IPS DF 6.9 (cell line): ENCODE data around the gene TBC1D16.
A peak's percentile ranks its signal among the peaks of the same experiment; 100 is the strongest.

Source experiments
- DNase-seq: peaks from one replicate; pipeline ENCODE4 v3.0.0-alpha.2; 2013; ENCODE audit warnings: low read depth, low spot score
- H3K27ac ChIP-seq: one replicate; pipeline ENCODE4 v1.5.1; 2013; ENCODE audit warnings: low read length, control low read depth
- H3K27me3 ChIP-seq: 2 replicates; pipeline ENCODE4 v1.6.1; 2013; ENCODE audit warnings: mild to moderate bottlenecking, low read length; ENCODE audit not compliant: control insufficient read depth, insufficient read depth
- H3K36me3 ChIP-seq: 2 replicates; pipeline ENCODE4 v1.6.1; 2013; ENCODE audit warnings: low read length; ENCODE audit not compliant: control insufficient read depth, insufficient read depth
- H3K4me1 ChIP-seq: 2 replicates; pipeline ENCODE4 v1.6.1; 2013; ENCODE audit warnings: low read length; ENCODE audit not compliant: control insufficient read depth, insufficient read depth
- H3K4me3 ChIP-seq: 2 replicates; pipeline ENCODE4 v1.5.1; 2013; ENCODE audit warnings: mild to moderate bottlenecking, low read length
- H3K9me3 ChIP-seq: 2 replicates; pipeline ENCODE4 v1.6.1; 2013; ENCODE audit warnings: low read length, inconsistent platforms; ENCODE audit not compliant: control insufficient read depth, insufficient read depth
- WGBS: extraction: QIAGEN DNeasy Blood & Tissue Kit; methylation state at CpG from one replicate; pipeline ENCODE4 v1.1.7; 2013; ENCODE audit warnings: mixed read lengths, missing lambda C conversion rate; ENCODE audit not compliant: insufficient read length, insufficient coverage; 5-methylcytosine and 5-hydroxymethylcytosine counted together

Gene TBC1D16

DNA sequence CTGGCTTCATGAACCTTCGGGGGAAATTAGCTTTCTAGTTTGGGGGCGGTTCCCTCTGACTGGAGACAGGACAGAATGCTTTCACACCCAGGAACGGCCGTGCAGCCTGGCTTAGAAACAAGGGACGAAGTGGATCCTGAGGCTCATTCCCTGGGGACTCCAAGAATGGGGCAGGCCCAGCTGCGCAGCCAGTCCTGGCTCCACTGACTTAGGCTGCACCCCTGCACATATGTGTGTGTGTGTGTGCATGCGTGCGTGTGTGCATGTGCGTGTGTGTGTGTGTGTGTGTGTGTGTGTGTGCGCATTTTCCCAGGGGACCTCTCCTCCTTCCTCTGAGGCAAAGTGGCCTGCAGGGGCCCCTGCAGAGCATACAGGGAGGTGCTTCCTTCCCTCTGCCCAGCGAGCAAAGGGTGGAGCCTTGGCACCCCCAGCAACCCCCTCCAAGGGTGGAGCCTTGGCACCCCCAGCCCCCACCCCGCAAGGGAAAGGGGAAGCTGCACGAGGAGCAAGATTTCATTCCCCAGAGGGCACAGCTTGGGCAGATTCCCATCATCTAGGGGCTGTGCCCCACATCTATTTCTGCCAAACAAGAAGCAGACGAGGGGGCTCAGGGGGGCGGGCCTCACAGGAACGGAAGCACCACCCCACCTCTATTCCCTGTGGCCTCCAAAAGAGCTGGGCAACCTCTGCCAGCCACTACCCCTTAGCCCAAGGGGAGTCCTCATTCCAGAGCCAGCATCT lies 98.9 kb downstream of the TBC1D16 start:
- Histone ChIP-seq H3K4me1 (peaks cover 7% of the 10 kb centered on the region), H3K27me3 (no peaks in the 10 kb centered on the region), H3K27ac (no peak overlapping the region), H3K36me3 (peaks cover 4% of the 10 kb centered on the region), H3K9me3 (no peaks in the 10 kb centered on the region), H3K4me3 (no peak overlapping the region)
- no peak for DNase-seq
- WGBS, result no CpG with 5 or more reads among the region's 16 CpGs

DNA sequence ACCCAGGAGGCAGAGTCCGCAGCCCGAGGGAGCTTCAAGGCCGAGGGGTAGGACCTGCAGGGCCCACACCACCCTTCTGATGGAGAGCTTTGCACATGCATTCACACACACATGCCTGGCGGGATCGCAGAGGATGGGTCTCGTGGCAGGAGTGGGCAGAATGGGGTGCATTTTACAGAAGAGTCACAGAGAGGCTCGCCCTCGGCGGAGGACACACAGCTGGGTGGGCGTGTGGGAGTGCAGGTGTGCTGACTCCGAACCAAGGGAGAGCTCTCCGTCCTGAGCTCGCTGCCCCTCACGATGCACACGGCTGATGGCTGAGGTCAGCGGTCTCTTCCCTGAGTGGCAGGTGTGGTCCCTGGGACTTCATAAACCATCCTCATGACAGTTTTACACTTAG lies 99.6 kb downstream of the TBC1D16 start:
- no peak for DNase-seq
- Histone ChIP-seq H3K4me3 (no peak overlapping the region), H3K27ac (no peak overlapping the region), H3K9me3 (no peaks in the 10 kb centered on the region), H3K27me3 (no peaks in the 10 kb centered on the region), H3K4me1 (peaks cover 13% of the 10 kb centered on the region), H3K36me3 (peaks cover 4% of the 10 kb centered on the region; the same call in 1 of the 2 replicates)
- WGBS, result no CpG with 5 or more reads among the region's 16 CpGs

DNA sequence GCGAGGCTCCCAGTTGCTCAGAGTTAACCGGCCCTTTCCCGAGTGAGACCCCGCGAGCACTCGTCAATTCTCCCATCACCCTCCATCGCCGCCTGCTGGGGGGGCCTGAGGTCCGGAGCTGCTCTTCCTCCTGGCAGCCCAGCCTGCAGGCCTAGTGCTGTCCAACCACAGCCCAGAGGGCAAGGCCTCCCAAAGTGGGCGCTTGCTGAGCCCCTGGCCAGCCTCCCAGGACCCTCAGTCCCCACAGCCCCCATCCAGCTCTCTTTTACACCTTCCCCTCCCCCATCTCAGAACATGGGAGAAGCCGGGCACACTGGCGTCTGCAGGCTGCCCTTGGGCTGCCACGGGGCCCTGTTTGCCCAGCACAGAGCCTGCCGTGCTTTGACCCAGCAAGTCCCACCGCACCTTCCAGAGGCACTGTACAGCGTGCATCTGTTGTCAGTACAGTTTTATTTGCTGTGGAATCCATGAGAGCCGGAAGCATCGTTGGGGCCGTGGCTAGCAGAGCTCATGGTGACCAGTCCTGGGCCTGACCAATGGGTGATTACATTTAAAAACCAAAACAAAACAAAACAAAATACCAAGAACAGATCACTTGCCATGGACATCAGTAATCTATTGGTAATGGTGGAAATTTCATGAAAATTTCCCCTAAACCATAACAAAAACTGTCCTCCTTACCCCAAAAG lies 100.3 kb downstream of the TBC1D16 start:
- Histone ChIP-seq H3K9me3 (no peaks in the 10 kb centered on the region), H3K27ac (no peak overlapping the region), H3K36me3 (no peaks in the 10 kb centered on the region), H3K27me3 (no peaks in the 10 kb centered on the region), H3K4me1 (peaks cover 15% of the 10 kb centered on the region), H3K4me3 (no peak overlapping the region)
- no peak for DNase-seq
- WGBS, result no CpG with 5 or more reads among the region's 19 CpGs

DNA sequence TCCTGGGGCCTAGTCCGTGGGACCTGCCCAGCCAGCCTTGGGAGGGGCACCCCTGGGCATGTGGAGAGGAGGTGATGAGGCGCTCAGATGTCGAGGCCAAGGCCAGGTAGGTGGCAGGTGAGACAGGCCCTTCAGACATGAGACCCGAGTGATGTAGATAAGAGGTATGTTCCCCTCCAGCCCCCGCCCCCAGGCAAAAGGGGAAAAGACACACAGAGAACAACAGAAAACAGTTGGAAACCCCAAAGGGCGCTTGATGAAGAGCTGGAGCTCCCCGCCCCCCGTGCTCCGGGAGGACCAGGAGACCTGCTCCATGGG lies 101.1 kb downstream of the TBC1D16 start:
- Histone ChIP-seq H3K4me1 (peaks cover 15% of the 10 kb centered on the region), H3K27ac (no peak overlapping the region)
- no CpG with 5 or more reads among the region's 9 CpGs for WGBS

DNA sequence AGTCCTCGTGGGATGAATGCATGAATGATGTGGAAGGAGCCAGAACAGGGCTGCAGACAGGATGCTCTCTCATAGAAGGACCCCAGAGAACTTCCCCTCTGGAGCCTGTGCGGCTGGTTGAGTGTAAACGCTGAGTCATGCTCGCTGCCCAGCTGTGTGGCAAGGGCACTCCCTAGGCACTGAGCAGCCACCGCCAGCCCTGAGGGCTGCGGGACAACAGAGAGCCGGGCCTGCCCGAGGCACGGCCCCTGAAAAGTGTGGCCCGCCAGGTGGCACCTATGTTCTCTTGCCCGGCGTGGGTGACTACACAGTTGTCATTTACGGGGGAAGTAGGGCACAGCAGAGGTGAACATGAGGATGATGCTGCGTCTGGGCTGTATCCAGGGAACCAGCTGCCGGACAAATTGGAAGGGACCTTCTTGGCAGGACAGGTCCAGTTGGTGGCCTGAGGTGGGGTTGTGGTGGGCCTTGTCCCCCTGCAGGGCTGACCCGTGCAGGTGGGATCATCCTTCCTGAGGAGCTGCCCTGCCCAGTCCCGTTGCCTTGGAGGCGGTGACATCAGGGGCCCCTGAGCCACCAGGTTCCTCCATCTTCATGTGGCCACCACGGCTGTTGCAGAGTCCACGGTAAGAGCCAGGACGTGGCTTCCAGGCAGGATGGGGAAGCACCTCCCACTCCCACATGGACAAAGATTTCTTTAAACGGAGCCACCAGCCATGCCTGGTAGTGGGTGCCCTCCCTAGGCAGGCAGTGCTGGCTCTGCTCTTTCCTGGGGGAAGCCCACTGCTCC lies 101.6 kb downstream of the TBC1D16 start:
- no peaks in the 10 kb centered on the region for H3K9me3 ChIP-seq
- no peaks in the 10 kb centered on the region for H3K36me3 ChIP-seq
- no peak overlapping the region for H3K4me3 ChIP-seq
- H3K27me3 ChIP-seq, result no peaks in the 10 kb centered on the region
- WGBS, result no CpG with 5 or more reads among the region's 22 CpGs
- H3K4me1 ChIP-seq, result peaks cover 15% of the 10 kb centered on the region
- no peak for DNase-seq
- H3K27ac ChIP-seq, result no peak overlapping the region

More for the DNA sequence above, 101.1 kb downstream of the TBC1D16 start:
- no peaks in the 10 kb centered on the region for H3K9me3 ChIP-seq
- no peaks in the 10 kb centered on the region for H3K36me3 ChIP-seq
- no peak for DNase-seq
- no peak overlapping the region for H3K4me3 ChIP-seq
- no peaks in the 10 kb centered on the region for H3K27me3 ChIP-seq

DNA sequence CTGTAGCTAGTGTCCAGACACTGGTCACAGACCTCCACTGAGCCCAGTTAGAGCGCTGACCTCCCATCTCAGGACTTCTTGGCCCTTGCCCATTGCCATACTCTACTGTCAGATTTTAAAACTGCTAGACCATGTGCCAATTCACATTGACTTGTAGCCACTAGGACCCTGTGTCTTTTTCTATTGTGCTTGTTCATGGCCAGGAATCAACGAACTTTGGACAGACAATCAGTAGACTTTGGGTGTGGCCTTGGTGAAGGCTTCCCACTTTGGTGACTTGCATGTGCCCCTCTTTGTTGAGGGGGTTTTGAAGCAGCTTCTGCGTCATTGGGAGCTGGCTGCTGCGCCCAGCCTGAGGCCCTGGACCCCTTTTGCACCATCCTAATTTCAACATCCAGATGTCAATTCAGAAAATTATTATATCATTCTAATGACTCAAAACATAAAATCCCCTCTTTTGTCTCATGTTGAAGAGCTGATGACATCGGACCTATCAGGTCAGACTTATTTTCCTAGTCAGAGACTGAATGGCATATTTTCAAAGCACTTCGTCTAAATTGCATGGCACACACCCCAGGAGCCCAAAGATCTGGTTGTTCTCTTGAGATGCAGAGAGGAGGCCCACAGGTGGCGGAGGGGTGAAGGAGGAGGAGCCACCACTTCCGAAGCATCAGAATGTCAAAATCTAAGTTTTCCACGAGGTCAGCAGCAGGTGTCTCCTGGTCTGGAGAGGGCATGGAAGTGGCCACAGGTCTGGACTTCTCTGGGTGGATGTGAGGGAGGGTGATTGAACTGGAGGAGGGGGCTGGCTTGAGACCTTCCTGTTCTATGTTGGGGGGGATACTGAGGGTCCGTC lies 103.0 kb downstream of the TBC1D16 start:
- Histone ChIP-seq H3K36me3 (no peaks in the 10 kb centered on the region), H3K27me3 (no peaks in the 10 kb centered on the region), H3K4me3 (no peak overlapping the region), H3K9me3 (no peaks in the 10 kb centered on the region), H3K4me1 (peaks cover 14% of the 10 kb centered on the region), H3K27ac (no peak overlapping the region)
- no peak for DNase-seq
- WGBS, result no CpG with 5 or more reads among the region's 10 CpGs

DNA sequence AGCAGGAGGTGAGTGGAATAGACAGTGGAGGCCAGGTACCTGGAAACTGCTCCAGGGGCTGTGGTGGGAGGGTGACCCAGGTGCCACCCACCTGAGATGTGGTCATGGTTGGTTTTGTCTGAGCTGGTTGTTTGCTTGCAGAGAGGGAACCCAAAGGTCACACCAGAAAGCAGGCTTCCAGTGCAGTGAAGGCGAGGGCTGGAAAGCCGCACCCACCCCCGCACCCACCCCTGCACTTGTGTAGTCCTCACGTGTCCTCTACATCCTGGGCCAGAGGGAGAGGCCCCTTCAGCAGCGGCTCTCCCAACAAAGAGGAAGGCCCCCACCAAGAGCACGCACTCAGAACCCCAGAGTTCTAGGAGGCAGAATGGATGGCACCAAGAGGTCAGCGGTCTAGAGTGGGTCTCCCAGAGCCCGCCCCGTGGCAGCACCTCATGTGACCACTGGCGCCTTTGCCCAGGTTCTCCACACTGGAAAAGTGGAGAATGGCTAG lies 103.8 kb downstream of the TBC1D16 start:
- Histone ChIP-seq H3K4me1 (peaks cover 14% of the 10 kb centered on the region), H3K4me3 (no peak overlapping the region), H3K36me3 (no peaks in the 10 kb centered on the region), H3K27ac (no peak overlapping the region), H3K27me3 (no peaks in the 10 kb centered on the region), H3K9me3 (no peaks in the 10 kb centered on the region)
- DNase-seq, result no peak
- no CpG with 5 or more reads among the region's 10 CpGs for WGBS

DNA sequence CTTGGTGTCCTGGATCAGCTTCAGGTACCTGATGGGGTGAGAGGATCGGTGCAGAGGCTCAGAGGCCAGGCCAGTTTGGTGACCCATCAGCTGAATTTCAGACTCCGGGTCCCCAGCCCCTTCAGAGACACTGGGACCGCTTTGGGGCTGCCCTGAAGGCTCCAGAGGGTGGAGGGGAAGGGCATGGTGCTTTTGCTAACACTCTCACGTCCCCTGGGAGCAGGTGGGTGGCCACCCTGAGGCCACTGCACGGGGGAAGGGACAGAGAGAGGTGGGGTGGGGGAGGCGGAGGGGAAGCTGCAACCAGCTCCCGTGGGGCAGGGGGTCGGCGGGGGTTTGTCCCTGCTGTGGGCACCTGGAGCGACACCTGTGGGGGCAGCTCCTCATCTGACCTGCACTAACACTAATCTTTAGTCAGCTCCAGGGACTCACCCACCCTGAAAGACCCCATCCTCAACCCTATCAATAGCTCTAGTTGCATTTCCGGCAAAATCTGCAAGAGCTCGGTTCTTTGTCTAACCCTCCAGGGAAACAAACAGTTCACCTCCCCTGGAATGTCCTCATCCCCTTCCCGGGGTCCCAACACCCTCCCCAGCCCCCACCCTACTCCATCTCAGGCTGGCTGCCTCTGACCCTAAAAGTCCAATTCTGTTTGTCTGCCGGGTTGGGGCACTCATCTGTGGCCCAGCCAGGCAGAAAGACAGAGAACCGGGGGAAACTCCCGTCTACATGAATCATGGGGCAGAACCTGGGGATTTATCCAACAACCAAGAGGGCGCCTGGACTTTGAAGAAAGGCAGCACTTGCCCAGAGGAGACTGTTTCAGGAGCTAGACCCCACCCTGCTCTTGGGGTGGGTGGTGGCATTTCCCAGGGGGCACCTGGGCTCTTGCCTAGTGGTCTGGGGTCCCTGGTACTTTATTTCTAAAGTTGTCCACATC lies 104.5 kb downstream of the TBC1D16 start:
- WGBS, result no CpG with 5 or more reads among the region's 17 CpGs
- H3K9me3 ChIP-seq, result no peaks in the 10 kb centered on the region
- H3K36me3 ChIP-seq, result no peaks in the 10 kb centered on the region
- DNase-seq, result no peak
- H3K4me3 ChIP-seq, result no peak overlapping the region
- H3K4me1 ChIP-seq, result peaks cover 15% of the 10 kb centered on the region
- H3K27ac ChIP-seq, result no peak overlapping the region
- no peaks in the 10 kb centered on the region for H3K27me3 ChIP-seq

DNA sequence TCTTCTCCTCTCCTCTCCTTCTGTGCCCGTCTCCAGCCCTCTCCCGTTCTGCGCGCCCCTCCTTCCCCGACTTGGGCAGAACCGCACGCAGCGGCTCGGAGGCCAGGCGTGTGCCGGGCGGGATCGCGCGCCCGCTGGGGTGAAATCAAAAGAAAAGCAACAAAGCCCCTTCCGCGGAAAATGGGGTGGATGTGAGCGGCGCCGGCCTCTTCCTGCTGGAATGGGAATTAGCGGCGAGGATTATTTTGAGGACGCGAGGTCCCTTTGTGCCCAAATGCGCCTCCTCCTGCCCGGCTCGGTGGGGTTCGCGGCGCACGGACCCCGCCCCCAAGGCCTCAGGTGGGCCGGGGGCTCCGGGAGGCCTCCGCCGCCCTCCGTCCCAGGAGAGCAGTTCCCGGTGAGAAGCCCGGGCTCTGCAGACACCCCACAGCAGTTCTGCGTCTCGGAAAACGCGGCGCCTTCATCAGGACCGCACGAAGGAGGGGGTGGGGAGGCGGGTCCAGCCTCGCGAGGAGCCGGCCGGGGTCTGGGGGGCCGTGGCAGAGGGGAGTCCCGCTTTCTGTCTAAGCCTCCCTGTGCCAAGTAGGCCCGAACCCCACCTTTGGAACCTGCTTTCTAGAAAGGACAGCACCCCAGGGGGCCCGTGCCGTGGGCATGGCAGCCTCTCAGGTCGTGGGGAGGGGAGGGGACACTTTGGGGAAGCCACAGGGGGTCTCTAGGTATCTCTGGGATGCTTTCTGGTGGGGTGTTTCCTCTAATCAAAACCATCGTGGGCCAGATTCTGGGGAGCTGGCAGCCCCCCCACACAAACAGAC lies 105.4 kb downstream of the TBC1D16 start:
- Histone ChIP-seq H3K36me3 (no peaks in the 10 kb centered on the region), H3K27me3 (no peaks in the 10 kb centered on the region), H3K9me3 (no peaks in the 10 kb centered on the region), H3K4me3 (peak overlapping the region; percentile 47; the same call in 1 of the 2 replicates), H3K4me1 (peaks cover 13% of the 10 kb centered on the region), H3K27ac (no peak overlapping the region)
- WGBS, result no CpG with 5 or more reads among the region's 59 CpGs
- DNase-seq, result no peak
